ENCODE measurements around the gene GNPNAT1. TPM values are rescaled to one million over a fixed set of nuclear protein-coding genes. Genes with fewer than 3 reads are reported as not detected.
"Not testable (repeated sequence)": the region's sequence is repeated elsewhere in the genome, so short reads cannot be mapped to it uniquely, and the experiment has no call there.

The GNPNAT1 gene
- total RNA-seq, 2 experiments from 2014 or later: 31.1 to 33.6 TPM

GRCh38 chr14:52729585-52729924, 61.9 kb downstream of the GNPNAT1 start:
- peaks cover 39% of the 10 kb centered on the region for H3K36me3 Mint-ChIP-seq (ENCODE audit: low read depth)
- ATAC-seq (no peak), DNase-seq (no peak)
- intact Hi-C loops (cut with DNase I, micrococcal nuclease): no loop called here
- ChIA-PET POLR2A (interaction anchor here (1.0 kb wide), 1 partner anchor 13 kb away, joined by 5 read pairs; no protein-coding TSS in a partner anchor), CTCF (interaction anchor here (0.6 to 1.4 kb wide), 6 partner anchors 10 to 723 kb away, joined by 3 to 5 read pairs (median 4); no protein-coding TSS in a partner anchor)
- H3K9me3 Mint-ChIP-seq (ENCODE audit: low read depth): peaks cover 2% of the 10 kb centered on the region
- H3K4me1 Mint-ChIP-seq: peaks cover 30% of the 10 kb centered on the region
- H3K4me3 Mint-ChIP-seq: peak overlapping the region; percentile 93
- H3K27ac Mint-ChIP-seq: peak overlapping the region; percentile 73
- H3K27me3 Mint-ChIP-seq: no peaks in the 10 kb centered on the region

- H3K27me3 Mint-ChIP-seq; H3K4me3 Mint-ChIP-seq; DNase-seq; ATAC-seq; H3K27ac Mint-ChIP-seq; H3K9me3 Mint-ChIP-seq (ENCODE audit: low read depth); intact Hi-C loops (cut with DNase I, micrococcal nuclease); POLR2A ChIA-PET: not testable (repeated sequence)
- Mint-ChIP-seq H3K36me3 (ENCODE audit: low read depth) (peaks cover 35% of the 10 kb centered on the region), H3K4me1 (peaks cover 26% of the 10 kb centered on the region)
- CTCF ChIA-PET: interaction anchor here (0.6 to 1.4 kb wide), 5 partner anchors 10 to 723 kb away, joined by 4 to 5 read pairs (median 4); no protein-coding TSS in a partner anchor
Measured at GRCh38 chr14:52729035-52729434, 62.4 kb downstream of the GNPNAT1 start.

GRCh38 chr14:52727509-52727908, 63.9 kb downstream of the GNPNAT1 start:
- Mint-ChIP-seq H3K4me1 (peaks cover 23% of the 10 kb centered on the region), H3K36me3 (ENCODE audit: low read depth) (peaks cover 31% of the 10 kb centered on the region)
- POLR2A ChIA-PET; H3K27ac Mint-ChIP-seq; H3K4me3 Mint-ChIP-seq; intact Hi-C loops (cut with DNase I, micrococcal nuclease); H3K9me3 Mint-ChIP-seq (ENCODE audit: low read depth); H3K27me3 Mint-ChIP-seq; DNase-seq; ATAC-seq: not testable (repeated sequence)
- CTCF ChIA-PET: interaction anchor here (1.1 kb wide), 1 partner anchor 32 kb away, joined by 3 read pairs; the partner anchor contains the start of gene ERO1A

Other genes starting within 250 kb of the GNPNAT1 start
- 1 to 10 TPM; 4.0 to 5.2 TPM for gene TXNDC16, start 239.1 kb downstream of the GNPNAT1 start, total RNA-seq
- gene GPR137C, start 238.8 kb downstream of the GNPNAT1 start, total RNA-seq: under 1 TPM; 0.04 to 0.14 TPM
- gene ERO1A, start 96.0 kb downstream of the GNPNAT1 start, total RNA-seq: 100 to 1,000 TPM; 120 to 165 TPM
- 100 to 1,000 TPM in 1 of 2 experiments, 10 to 100 TPM in 1; 87.0 to 121 TPM for gene PSMC6, start 84.4 kb downstream of the GNPNAT1 start, total RNA-seq
- gene STYX, start 61.4 kb downstream of the GNPNAT1 start, total RNA-seq: 10 to 100 TPM; 13.1 to 13.3 TPM
- 1 to 10 TPM; 2.1 to 3.6 TPM for gene FERMT2, start 159.4 kb upstream of the GNPNAT1 start, total RNA-seq

All from activated CD4-positive, alpha-beta T cell treated with anti-CD3 and anti-CD28 coated beads for 36 hours (primary cell).